ENCODE data around the gene SCUBE1.
A peak's percentile ranks its signal among the peaks of the same experiment; 100 is the strongest.

Gene SCUBE1

DNA sequence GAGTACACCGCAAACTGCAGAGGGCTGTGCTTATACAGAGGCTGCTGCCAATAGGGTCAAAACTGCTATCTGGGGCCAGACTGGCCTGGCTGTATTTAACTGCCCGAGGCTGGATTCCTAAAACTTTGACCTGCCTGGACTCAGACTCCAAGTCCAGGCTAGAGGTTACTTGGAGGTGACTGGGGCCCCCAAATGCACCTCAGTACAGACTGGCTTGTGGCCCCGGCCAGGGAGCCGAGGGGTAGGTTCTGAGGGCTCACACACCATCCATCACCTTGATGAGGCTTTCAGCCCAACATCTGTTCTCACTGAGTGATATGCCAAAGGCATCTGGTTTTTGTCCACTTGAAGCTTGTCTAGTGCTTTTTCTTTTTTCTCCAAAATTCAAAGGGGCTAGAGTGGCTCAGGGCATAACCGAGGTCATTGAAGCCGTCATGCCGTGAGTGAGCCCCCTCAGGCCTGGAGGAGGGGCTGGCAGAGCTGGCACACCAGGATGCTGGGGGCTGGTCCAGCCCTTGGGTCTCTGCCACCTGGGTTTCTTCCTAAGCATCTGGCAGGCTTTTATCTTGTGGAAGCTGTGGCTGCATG, 103.9 kb downstream of the SCUBE1 start:
- no peak for DNase-seq (ENCODE audit: low read depth in 2 of 2)

DNA sequence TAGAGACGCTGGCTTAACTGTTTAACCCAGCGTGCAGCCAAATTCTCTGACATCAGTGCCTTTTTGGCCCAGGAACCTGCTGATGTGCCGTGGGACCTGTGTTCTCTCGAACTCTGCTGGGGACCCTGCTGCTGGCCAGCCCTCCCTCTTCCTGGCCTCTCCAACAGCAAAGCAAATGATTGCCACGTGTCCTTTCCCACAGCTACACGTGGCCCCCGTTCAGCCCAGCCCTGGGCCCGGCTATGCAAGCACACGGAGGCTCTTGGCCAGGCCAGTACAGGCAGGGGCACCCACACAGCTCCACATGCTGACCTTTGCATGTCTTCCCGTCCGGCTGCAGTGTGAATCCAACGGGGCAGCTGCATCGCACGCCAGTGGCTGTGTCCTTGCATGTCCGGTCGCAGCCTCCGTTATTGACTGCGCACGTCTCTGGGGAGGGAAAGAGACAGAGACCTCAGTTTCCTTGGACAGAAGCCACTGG, 104.6 kb downstream of the SCUBE1 start:
- DNase-seq (ENCODE audit: low read depth in 2 of 2): no peak

DNA sequence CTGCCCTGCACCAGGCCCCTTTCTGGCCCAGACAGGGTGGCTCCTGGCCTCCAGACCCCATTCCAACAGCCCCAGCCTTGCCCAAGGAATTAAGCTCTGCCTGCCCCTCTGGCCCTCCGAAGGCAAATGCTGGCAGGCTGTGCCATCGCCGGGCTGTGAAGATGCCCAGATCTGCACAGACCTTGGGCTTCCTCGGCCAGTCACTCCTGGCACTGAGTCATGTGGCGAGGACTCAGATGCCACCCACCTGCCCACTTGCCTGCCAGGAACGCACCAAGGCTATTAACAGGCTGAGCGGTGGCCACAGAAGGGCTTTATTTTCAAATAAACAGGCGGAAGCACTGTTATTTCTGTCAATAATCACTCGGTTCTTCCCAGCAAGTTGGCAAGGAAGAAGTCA, 105.9 kb downstream of the SCUBE1 start:
- no peak for DNase-seq (ENCODE audit: low read depth in 2 of 2)

- no peak for DNase-seq (ENCODE audit: low read depth in 2 of 2)
Measured at GRCh38 chr22:43236411-43237166, 106.6 kb downstream of the SCUBE1 start.

DNA sequence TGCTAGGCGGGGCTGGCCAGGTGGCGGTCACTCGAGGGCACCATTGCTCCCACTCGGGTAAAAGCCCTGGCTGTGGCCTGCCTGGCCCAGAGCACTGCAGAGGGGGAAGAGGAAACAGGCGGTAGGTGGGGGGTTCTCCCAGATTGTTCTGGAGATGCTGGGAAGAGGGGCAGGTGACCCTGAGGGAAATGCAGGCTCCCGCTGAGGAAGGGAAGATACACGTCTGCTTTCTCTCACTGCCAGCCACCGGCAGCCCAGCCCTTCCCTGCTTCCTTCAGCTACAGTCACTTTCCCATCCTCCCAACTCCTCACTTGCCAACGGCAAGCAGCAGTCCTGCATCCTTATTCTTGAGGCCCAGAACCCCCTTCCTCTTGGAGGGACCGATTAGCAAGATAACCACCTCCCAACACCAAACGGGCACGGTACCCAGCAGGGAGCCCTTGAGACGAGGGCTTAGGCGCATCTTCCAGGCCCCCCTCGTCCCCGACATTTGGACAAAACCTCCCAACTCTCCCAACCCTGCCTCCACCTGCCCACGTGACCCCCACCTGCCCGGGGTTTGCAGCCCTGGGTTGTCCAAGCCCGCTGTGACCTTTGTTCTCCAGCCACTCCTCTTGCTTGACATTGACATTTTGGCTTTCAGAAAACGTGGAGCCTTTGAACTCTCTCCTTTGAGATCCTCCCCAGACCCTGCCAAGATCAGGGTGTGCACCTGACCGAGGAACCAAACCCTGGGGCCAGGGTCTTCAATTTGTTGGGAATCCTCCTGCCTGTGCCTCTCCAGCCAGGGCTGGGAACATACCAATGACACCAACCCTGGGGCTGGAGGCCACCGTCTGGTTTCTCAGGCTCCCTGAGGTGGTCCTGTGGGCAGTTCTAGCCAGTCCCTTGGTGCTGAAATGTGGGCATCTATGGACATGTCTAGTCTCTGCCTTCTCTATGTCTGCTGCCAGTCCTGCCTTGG, 107.4 kb downstream of the SCUBE1 start:
- no peak for DNase-seq (ENCODE audit: low read depth in 2 of 2)

- no peak for DNase-seq (ENCODE audit: low read depth in 2 of 2)
Measured at GRCh38 chr22:43234264-43234988, 108.7 kb downstream of the SCUBE1 start.

DNA sequence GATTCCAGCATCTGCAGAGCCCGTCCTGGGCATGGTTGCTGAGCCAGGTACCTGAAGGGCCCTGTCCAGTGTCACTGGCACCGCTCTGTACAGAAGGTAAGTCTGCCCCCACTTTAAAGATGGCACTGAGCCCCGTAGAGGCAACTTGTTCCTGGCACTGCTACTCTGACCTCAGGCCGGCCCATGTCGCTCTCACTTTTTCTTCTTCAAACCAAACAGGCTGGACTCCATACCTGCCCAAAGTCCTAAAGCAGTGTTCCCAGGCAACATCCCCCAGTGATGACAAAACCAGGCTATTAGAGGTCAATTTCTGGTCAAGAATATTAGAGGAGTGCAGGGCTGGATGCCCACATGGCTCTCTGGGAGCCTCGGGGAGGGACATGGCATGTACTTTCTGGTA, 109.6 kb downstream of the SCUBE1 start:
- no peak for DNase-seq (ENCODE audit: low read depth in 2 of 2)

DNA sequence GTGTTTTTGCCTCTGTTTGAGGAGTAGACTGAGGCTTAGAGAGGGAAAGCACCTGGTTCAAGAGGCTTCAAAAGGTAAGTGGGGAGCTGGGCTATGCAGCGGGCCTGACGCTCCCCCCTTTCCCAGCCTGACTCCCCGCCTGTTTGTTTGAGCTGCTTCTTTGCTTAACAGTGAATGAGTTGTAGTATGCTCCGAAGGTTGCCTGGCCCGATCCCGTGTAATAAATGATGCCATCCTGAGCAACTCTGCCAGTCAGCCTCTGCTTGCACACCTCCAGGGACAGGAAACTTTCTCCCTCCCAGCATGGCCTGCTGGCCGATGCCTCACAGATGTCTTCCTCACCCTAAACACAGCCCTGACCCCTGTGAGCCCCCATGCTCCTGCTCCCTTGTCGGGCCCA, 110.7 kb downstream of the SCUBE1 start:
- DNase-seq (ENCODE audit: low read depth in 2 of 2): no peak

GRCh38 chr22:43231724-43232034, 111.5 kb downstream of the SCUBE1 start:
- DNase-seq (ENCODE audit: low read depth in 2 of 2): no peak

GRCh38 chr22:43230971-43231723, 112.0 kb downstream of the SCUBE1 start:
- peak; percentile 48 to 64 for DNase-seq (ENCODE audit: low read depth in 2 of 2)

- DNase-seq (ENCODE audit: low read depth in 2 of 2): no peak
Measured at GRCh38 chr22:43230571-43230970, 112.6 kb downstream of the SCUBE1 start.

- DNase-seq (ENCODE audit: low read depth in 2 of 2): no peak
Measured at GRCh38 chr22:43228863-43229262, 114.3 kb downstream of the SCUBE1 start.

GRCh38 chr22:43228330-43228729, 114.8 kb downstream of the SCUBE1 start:
- no peak for DNase-seq (ENCODE audit: low read depth in 2 of 2)

GRCh38 chr22:43227239-43227630, 115.9 kb downstream of the SCUBE1 start:
- no peak for DNase-seq (ENCODE audit: low read depth in 2 of 2)

DNA sequence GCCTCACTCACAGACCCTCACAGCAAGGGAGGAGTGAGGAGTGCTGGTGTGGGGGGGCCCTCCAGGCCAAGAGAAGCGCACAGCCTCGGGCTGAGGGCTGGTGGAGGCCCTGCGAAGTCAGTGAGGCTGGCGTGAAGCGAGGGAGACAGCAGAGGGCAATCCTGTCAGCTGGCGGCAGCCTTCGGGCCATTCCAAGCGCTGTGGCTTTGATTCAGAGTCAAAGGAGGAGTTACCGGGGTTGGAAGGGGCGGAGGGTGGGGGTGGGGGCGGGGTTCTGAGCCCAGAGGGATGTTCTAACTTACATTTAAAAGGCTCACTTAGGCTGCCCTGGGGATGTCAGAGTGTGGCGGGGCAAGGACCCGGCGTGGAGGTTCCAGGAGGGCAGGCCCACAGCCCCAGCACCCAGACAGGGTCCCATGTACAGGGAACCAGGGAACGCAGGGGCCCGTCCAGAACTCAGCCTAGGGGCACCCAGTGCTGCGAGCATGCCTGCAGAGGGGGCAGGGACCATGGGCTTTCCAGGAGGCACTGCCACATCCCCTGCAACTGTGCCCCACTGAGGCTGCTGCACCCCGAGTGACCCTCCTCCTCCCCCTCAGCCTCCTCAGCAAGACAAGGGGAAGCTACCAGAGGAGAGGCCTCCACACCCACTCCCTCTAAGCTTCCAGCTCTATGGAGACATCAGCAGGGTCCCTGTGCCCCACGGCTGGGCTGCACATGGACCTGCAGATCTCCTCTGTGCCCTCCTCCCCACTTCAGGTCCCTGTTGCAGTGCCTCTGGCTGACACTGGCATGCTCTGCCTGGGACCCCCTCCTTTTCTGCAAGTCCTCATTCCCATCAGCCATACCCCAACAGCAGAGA, 116.6 kb downstream of the SCUBE1 start:
- no peak for DNase-seq (ENCODE audit: low read depth in 2 of 2)

DNA sequence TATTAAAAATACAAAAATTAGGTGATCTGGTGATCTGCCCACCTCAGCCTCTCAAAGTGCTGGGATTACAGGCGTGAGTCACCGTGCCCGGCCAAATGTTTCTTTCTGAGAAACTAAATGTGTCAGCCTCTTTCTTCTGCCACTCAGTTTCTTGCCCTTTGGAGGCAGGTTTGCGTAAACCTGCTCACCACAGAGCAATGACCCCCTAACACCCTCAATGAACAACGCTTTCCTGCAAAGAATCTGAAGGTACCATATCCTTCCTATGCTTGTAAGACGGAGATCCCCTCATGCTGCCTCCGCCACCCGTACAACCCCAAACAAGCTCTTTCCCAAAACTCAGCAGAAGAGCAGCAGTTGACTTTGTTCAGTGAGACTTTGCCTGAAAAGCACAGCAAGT, 117.6 kb downstream of the SCUBE1 start:
- DNase-seq (ENCODE audit: low read depth in 2 of 2): no peak

GRCh38 chr22:43222987-43223386, 120.2 kb downstream of the SCUBE1 start:
- no peak for DNase-seq (ENCODE audit: low read depth in 2 of 2)

DNA sequence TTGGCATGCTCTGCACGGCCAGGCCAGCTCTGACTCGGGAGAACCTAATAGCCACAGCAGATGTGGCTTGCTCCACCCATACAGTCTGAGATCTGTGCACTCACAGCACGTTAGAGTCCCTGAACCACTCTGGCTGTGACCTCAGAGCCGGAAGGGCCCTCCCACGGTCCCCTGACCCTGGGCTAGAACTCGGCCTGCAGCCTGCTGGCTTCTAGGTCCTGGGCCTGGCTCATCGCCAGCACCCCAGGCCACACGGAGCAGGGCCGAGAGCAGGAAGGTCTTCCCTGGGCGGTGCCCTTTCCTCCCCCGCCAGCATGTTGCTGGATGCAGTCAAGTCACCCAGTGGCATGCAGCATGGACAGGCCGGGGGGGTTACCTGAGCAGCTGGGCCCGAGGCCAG, 120.9 kb downstream of the SCUBE1 start:
- no peak for DNase-seq (ENCODE audit: low read depth in 2 of 2)

GRCh38 chr22:43220625-43221380, 122.4 kb downstream of the SCUBE1 start:
- no peak for DNase-seq (ENCODE audit: low read depth in 2 of 2)
